Thoracic aorta (tissue), 2 donors: ENCODE results near the gene TOR1B. TPM values are rescaled to one million over a fixed set of nuclear protein-coding genes. Genes with fewer than 3 reads are reported as not detected.
"Not testable (repeated sequence)": the region's sequence is repeated elsewhere in the genome, so short reads cannot be mapped to it uniquely, and the experiment has no call there.

Source experiments
- ATAC-seq: fragments of 150-250 bp; one replicate; pipeline ENCODE4 v1.8.0; 2017; ENCODE audit warnings: low read depth; ENCODE audit not compliant: insufficient number of reproducible peaks, low FRiP score
- DNase-seq: peaks from one replicate; pipeline ENCODE4 v3.0.0-alpha.2; 2020; ENCODE audit warnings: low spot score
- H3K27ac ChIP-seq, 2 donors: fragments of 200-600 bp; sonication (generic); 1 replicate in 1 of 2; 2 replicates in 1 of 2; pipeline ENCODE4 v1.5.1; 2016; ENCODE audit warnings: mild to moderate bottlenecking in 2 of 2, moderate library complexity in 2 of 2
- H3K27me3 ChIP-seq: fragments of 200-600 bp; sonication (generic); replicated peaks from 2 replicates; pipeline ENCODE4 v1.6.0; 2016; ENCODE audit warnings: mild to moderate bottlenecking; ENCODE audit not compliant: insufficient read depth
- H3K36me3 ChIP-seq: fragments of 200-600 bp; sonication (generic); one replicate; pipeline ENCODE4 v1.5.1; 2016
- H3K4me1 ChIP-seq, 2 donors: fragments of 200-600 bp; sonication (generic); 1 replicate in 1 of 2; 2 replicates in 1 of 2; pipeline versions ENCODE4 v1.5.1 to v1.6.0; 2016; ENCODE audit warnings: low read depth in 2 of 2, mild to moderate bottlenecking in 1 of 2; ENCODE audit not compliant: control insufficient read depth in 1 of 2
- H3K4me3 ChIP-seq: fragments of 200-600 bp; sonication (generic); 2 replicates; pipeline ENCODE4 v1.5.1; 2016; ENCODE audit warnings: mild to moderate bottlenecking
- H3K9me3 ChIP-seq: fragments of 200-600 bp; sonication (generic); 2 replicates; pipeline ENCODE4 v1.5.1; 2016
- CTCF ChIP-seq: fragments of 200-600 bp; sonication (generic); IDR thresholded peaks from one replicate; pipeline ENCODE4 v1.5.1; 2019; ENCODE audit warnings: antibody characterized with exemption
- total RNA-seq, 2 donors: library from RNA; depleted of rRNA; stranded (reverse); fragments of >200 nt; gene quantifications; one replicate each; pipeline versions ENCODE4 v1.1.0 to v1.2.3, GENCODE V29; 2016

TOR1B gene
- total RNA-seq, 2 donors from 2014 or later, result 28.4 to 33.4 TPM

DNA sequence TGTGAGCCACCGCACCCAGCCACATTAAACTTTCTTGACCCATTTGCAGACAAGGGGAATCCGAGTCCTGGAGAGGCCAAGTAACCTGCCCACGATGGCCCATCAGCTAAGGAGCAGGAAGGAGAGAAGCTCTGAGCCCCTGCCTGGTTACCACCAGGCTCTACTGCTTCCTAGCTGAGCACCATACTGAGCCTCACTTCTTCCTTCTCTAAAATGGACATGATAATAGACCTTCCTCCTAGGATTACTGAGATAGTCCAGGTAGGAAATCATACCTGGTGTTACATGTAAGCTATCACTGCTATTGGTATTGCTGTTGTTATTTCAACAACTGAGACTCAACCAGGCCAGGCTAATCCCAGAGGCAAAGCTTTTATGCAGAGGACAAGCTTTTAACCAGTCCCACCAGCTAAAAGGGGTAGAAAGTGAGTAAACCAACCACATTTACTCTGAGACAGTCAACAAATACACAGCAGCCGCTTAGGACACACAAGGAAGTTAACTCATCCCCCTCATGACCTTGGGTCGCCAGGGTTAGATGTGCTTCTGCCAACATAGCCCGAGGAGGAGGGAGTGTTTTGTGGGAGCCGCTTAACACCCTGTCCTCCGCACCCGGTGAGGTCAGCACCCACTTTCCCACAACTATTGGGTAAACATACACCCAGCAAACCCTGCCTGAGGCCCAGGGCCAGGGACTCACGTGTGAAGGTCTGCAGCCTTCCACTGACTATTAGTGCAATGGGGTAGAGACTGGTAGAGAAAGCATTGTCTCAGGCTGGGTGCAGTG is 29.5 kb upstream of the TOR1B start:
- no peaks in the 10 kb centered on the region for H3K36me3 ChIP-seq
- no peak overlapping the region for H3K4me3 ChIP-seq
- DNase-seq (no peak), ATAC-seq (no peak)
- no peak overlapping the region for H3K27ac ChIP-seq
- no peaks in the 10 kb centered on the region for H3K27me3 ChIP-seq
- H3K4me1 ChIP-seq, result peaks cover 6 to 13% of the 10 kb centered on the region in 2 donors
- TF ChIP-seq CTCF, result no peak
- H3K9me3 ChIP-seq, result no peaks in the 10 kb centered on the region

DNA sequence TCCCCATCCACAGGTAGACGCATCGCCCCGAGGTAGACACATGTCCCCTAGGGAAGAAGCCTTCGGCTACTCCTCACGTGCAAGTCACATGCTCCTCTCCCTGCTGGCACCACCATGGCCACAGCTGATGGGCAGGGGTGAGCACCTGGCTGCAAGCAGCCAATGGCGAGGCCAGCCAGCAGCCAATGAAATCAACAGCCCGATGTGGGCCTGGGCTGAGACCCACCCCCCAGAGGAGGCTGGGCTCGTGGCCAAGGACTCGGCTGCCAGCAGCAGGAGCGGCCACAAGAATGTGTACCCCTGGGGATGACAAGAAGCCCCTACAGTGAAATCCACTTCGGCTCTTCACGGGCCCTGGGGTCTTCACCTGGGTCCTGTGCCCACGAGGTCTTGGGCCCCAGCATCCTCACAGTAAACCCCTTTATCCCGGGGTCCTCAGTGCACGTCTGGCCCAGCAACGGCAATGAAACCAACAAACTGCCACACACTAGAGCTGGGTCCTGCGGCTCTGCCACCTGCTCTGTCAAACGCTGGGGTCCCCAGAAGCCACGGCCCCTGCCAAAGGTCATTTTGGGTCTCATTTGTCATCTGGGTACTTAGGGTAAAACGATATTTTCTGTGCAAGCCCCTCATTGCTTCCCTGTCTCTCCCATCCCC is 28.1 kb upstream of the TOR1B start:
- Histone ChIP-seq H3K4me3 (no peak overlapping the region), H3K27ac (no peak overlapping the region), H3K27me3 (no peaks in the 10 kb centered on the region), H3K4me1 (peaks cover 6 to 13% of the 10 kb centered on the region in 2 donors), H3K9me3 (no peaks in the 10 kb centered on the region), H3K36me3 (no peaks in the 10 kb centered on the region)
- no peak for TF ChIP-seq CTCF
- ATAC-seq (no peak), DNase-seq (no peak)

- Histone ChIP-seq H3K27me3 (no peaks in the 10 kb centered on the region), H3K27ac (no peak overlapping the region), H3K4me1 (peaks cover 6 to 13% of the 10 kb centered on the region in 2 donors), H3K9me3 (no peaks in the 10 kb centered on the region), H3K4me3 (no peak overlapping the region), H3K36me3 (no peaks in the 10 kb centered on the region)
- TF ChIP-seq CTCF, result no peak
- no peak for DNase-seq
- ATAC-seq, result no peak
Observed at GRCh38 chr9:129775448-129775798, 27.6 kb upstream of the TOR1B start.

DNA sequence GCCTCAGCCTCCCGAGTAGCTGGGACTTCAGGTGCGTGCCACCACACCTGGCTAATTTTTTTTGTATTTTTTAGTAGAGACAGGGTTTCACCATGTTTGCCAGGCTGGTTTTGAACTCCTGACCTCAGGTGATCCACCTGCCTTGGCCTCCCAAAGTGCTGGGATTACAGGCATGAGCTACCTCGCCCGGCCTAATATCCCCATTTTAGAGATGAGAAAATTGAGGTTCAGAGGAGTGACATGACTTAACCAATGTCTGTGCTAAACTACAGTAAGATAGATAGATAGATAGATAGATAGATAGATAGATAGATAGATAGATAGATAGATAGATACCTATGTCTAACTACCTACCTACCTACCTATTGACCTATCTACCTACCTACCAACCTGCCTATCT is 26.9 kb upstream of the TOR1B start:
- H3K4me3 ChIP-seq, H3K36me3 ChIP-seq, DNase-seq, H3K27ac ChIP-seq, H3K9me3 ChIP-seq, H3K27me3 ChIP-seq, ATAC-seq: not testable (repeated sequence)
- peaks cover 6 to 13% of the 10 kb centered on the region in 2 donors for H3K4me1 ChIP-seq

- DNase-seq, result no peak
- peak overlapping the region; percentile 39 for H3K4me3 ChIP-seq
Observed at GRCh38 chr9:129776566-129776937, 26.4 kb upstream of the TOR1B start.

More at GRCh38 chr9:129776566-129776937, 26.4 kb upstream of the TOR1B start:
- peak overlapping the region; percentile 45 to 66 for H3K27ac ChIP-seq
- H3K4me1 ChIP-seq, result peaks cover 6 to 13% of the 10 kb centered on the region in 2 donors
- ATAC-seq, result no peak
- no peaks in the 10 kb centered on the region for H3K9me3 ChIP-seq
- H3K36me3 ChIP-seq, result no peaks in the 10 kb centered on the region
- TF ChIP-seq CTCF, result no peak
- H3K27me3 ChIP-seq, result no peaks in the 10 kb centered on the region
